HUES64 (cell line): ENCODE measurements around the gene EHD4.

Experiments
- H3K27ac ChIP-seq: 2 replicates; pipeline ENCODE4 v1.7.0; 2013; ENCODE audit warnings: low read depth, low read length, inconsistent platforms
- H3K27me3 ChIP-seq: 2 replicates; pipeline ENCODE4 v1.6.1; 2013; ENCODE audit warnings: mild to moderate bottlenecking, low read length; ENCODE audit not compliant: insufficient read depth
- H3K36me3 ChIP-seq: 2 replicates; pipeline ENCODE4 v1.6.1; 2013; ENCODE audit warnings: mild to moderate bottlenecking, low read length; ENCODE audit not compliant: insufficient read depth
- H3K4me1 ChIP-seq: 2 replicates; pipeline ENCODE4 v1.6.1; 2013; ENCODE audit warnings: mild to moderate bottlenecking, low read length, moderate library complexity; ENCODE audit not compliant: insufficient read depth
- H3K4me3 ChIP-seq: 2 replicates; pipeline ENCODE4 v1.5.1; 2013; ENCODE audit warnings: mild to moderate bottlenecking, low read length, moderate library complexity
- H3K9ac ChIP-seq: 2 replicates; pipeline ENCODE4 v1.6.1; 2013; ENCODE audit warnings: mild to moderate bottlenecking, low read depth, low read length
- H3K9me3 ChIP-seq: 2 replicates; pipeline ENCODE4 v1.6.1; 2013; ENCODE audit warnings: low read depth, low read length; ENCODE audit not compliant: insufficient read depth
- WGBS: fragments of 150-250, 120-280 bp; methylation state at CpG from one replicate; pipeline ENCODE4 v1.1.7; 2013; ENCODE audit warnings: missing lambda C conversion rate; 5-methylcytosine and 5-hydroxymethylcytosine counted together

The EHD4 gene

GRCh38 chr15:41851167-41851523 lies 121.2 kb downstream of the EHD4 start:
- H3K36me3 ChIP-seq, result peaks cover 21% of the 10 kb centered on the region
- H3K27me3 ChIP-seq, result no peaks in the 10 kb centered on the region
- no peaks in the 10 kb centered on the region for H3K9me3 ChIP-seq
- no peak overlapping the region for H3K9ac ChIP-seq
- H3K4me3 ChIP-seq, result no peak overlapping the region
- 0 out of 2 replicates have a peak, but pooled peaks cover 2% of the 10 kb centered on the region for H3K4me1 ChIP-seq
- no peak overlapping the region for H3K27ac ChIP-seq
- WGBS, result 86% methylated on average over 11 of the region's 11 CpGs

DNA sequence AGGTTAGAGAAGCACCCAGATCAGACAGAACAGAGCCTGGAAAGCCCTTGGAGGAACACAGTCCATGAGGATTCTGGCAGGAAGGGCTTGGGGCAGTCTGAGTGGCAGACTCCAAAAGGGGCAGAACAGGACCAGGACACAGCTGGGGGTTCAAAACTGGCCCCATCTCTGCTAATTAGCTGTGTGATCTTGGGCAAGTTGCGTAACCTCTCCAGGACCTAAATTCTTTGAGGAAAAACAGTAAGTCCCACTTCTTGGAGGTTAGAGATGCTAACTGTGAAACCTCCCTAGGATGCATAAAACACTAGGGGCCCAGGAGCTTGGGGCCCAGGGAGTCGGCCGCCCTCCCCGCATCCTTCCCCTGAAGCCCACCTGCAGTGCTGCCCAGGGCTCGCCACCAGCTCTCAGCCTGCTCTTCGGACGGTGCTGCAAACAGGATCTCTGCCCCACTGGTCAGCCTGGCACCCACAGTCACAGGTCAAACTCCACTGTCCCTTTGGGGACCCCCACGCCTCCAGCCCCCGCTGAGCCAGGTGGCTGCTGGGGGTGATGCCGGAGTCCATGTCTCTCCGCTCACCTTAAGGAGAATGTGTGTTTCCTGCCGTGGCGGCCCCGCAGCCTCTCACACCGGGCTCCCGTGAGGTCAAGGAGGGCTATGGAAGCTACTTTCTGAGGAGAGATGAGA lies 121.7 kb downstream of the EHD4 start:
- Histone ChIP-seq H3K4me3 (no peak overlapping the region), H3K27ac (no peak overlapping the region), H3K36me3 (peaks cover 24% of the 10 kb centered on the region), H3K4me1 (0 out of 2 replicates have a peak, but pooled peaks cover 2% of the 10 kb centered on the region), H3K9me3 (no peaks in the 10 kb centered on the region), H3K9ac (no peak overlapping the region), H3K27me3 (no peaks in the 10 kb centered on the region)
- WGBS, result 89% methylated on average over 16 of the region's 16 CpGs

- H3K9ac ChIP-seq, result no peak overlapping the region
- H3K4me1 ChIP-seq, result no peaks in the 10 kb centered on the region
- H3K27ac ChIP-seq, result no peak overlapping the region
- 85% methylated on average over 8 of the region's 8 CpGs for WGBS
- H3K9me3 ChIP-seq, result no peaks in the 10 kb centered on the region
- peaks cover 24% of the 10 kb centered on the region for H3K36me3 ChIP-seq
- no peaks in the 10 kb centered on the region for H3K27me3 ChIP-seq
- H3K4me3 ChIP-seq, result no peak overlapping the region
Measured at GRCh38 chr15:41849861-41850260, 122.5 kb downstream of the EHD4 start.

GRCh38 chr15:41849204-41849603 lies 123.2 kb downstream of the EHD4 start:
- Histone ChIP-seq H3K4me3 (no peak overlapping the region), H3K4me1 (no peaks in the 10 kb centered on the region), H3K27ac (no peak overlapping the region), H3K36me3 (peaks cover 24% of the 10 kb centered on the region), H3K9ac (no peak overlapping the region), H3K9me3 (no peaks in the 10 kb centered on the region), H3K27me3 (no peaks in the 10 kb centered on the region)
- WGBS, result 90% methylated on average over 6 of the region's 6 CpGs

DNA sequence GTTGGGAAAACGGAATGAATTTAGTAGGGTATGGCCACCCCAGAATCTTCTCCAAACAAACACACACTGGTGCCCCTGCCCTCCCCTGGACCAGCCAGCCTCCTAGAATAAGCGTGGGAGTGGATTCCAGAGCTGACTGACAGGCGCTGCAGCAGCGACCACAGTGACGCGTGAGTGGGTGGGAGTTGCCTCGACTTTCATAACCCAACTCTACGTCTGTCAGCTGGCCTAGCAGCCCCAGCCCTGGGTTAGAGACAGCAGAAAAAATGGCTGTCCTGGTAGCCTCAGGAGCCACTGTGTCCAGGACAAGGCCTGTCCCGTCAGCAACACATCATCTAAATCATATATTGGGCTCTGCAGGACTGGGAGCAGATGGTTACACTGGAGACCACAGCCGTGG lies 123.7 kb downstream of the EHD4 start:
- no peaks in the 10 kb centered on the region for H3K4me1 ChIP-seq
- 94% methylated on average over 9 of the region's 10 CpGs for WGBS
- no peaks in the 10 kb centered on the region for H3K27me3 ChIP-seq
- H3K27ac ChIP-seq, result no peak overlapping the region
- no peaks in the 10 kb centered on the region for H3K9me3 ChIP-seq
- no peak overlapping the region for H3K4me3 ChIP-seq
- H3K9ac ChIP-seq, result no peak overlapping the region
- H3K36me3 ChIP-seq, result peaks cover 24% of the 10 kb centered on the region

DNA sequence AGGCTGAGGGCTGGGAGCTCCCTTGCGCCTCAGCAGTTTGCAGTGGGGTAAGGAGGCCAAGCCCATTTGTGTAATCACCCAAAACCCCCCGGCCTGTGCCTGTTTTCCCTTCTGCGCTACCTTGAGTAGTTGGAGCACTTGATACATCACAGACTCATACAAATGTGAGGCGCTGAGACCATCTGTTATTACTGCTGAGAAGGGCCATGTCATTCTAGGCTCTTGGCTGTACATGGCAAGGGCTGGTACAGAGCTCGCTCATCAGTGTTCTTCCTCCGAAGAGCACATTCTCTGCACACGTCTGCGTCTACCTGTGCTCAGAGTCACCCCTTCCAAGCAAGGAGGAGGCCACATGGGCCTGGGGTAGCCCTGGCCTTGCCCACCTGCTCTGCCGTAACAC lies 124.4 kb downstream of the EHD4 start:
- H3K9ac ChIP-seq, result no peak overlapping the region
- H3K27me3 ChIP-seq, result no peaks in the 10 kb centered on the region
- H3K4me3 ChIP-seq, result no peak overlapping the region
- no peaks in the 10 kb centered on the region for H3K9me3 ChIP-seq
- H3K4me1 ChIP-seq, result no peaks in the 10 kb centered on the region
- H3K36me3 ChIP-seq, result peaks cover 24% of the 10 kb centered on the region
- 96% methylated on average over 9 of the region's 9 CpGs for WGBS
- H3K27ac ChIP-seq, result no peak overlapping the region

GRCh38 chr15:41847206-41847605 lies 125.2 kb downstream of the EHD4 start:
- Histone ChIP-seq H3K36me3 (peaks cover 24% of the 10 kb centered on the region), H3K9ac (no peak overlapping the region), H3K4me3 (no peak overlapping the region), H3K27me3 (no peaks in the 10 kb centered on the region), H3K27ac (no peak overlapping the region), H3K4me1 (no peaks in the 10 kb centered on the region), H3K9me3 (no peaks in the 10 kb centered on the region)
- WGBS, result 92% methylated on average over 14 of the region's 14 CpGs
